Heart right ventricle (tissue), 16 donors: ENCODE data around the gene IL6R. TPM values are rescaled to one million over a fixed set of nuclear protein-coding genes. Genes with fewer than 3 reads are reported as not detected.
"Not testable (repeated sequence)": the region's sequence is repeated elsewhere in the genome, so short reads cannot be mapped to it uniquely, and the experiment has no call there.

Source experiments
- ATAC-seq, 8 donors: fragments of 200-7000 bp; cut with Tn5 transposase; one replicate each; pipeline ENCODE4 v1.9.1; 2020; ENCODE audit warnings: mild to moderate bottlenecking in 8 of 8, moderate library complexity in 8 of 8, moderate number of reproducible peaks in 1 of 8
- DNase-seq, 2 donors: peaks; one replicate each; pipeline ENCODE4 v3.0.0-alpha.2; 2020
- H3K27ac ChIP-seq, 10 donors: fragments of 200-600 bp; sonication (generic) in 2 of 10; one replicate each; pipeline versions ENCODE4 v1.5.0 to v1.8.0; 2020 to 2022; ENCODE audit warnings: mild to moderate bottlenecking in 3 of 10
- H3K27me3 ChIP-seq, 7 donors: fragments of 200-600 bp; one replicate each; pipeline ENCODE4 v1.8.0; 2021 to 2022; ENCODE audit warnings: mild to moderate bottlenecking in 2 of 7
- H3K36me3 ChIP-seq, 9 donors: fragments of 200-600 bp; sonication (generic) in 1 of 9; one replicate each; pipeline versions ENCODE4 v1.5.0 to v1.8.0; 2020 to 2022; ENCODE audit warnings: mild to moderate bottlenecking in 2 of 9
- H3K4me1 ChIP-seq, 9 donors: fragments of 200-600 bp; sonication (generic) in 1 of 9; one replicate each; pipeline versions ENCODE4 v1.5.0 to v1.8.0; 2020 to 2022; ENCODE audit warnings: mild to moderate bottlenecking in 4 of 9
- H3K4me3 ChIP-seq, 10 donors: fragments of 200-600 bp; sonication (generic) in 2 of 10; one replicate each; pipeline versions ENCODE4 v1.5.0 to v1.8.0; 2020 to 2022; ENCODE audit warnings: mild to moderate bottlenecking in 7 of 10, moderate library complexity in 2 of 10
- H3K9me3 ChIP-seq, 11 donors: fragments of 200-600 bp in 10 of 11; sonication (generic) in 2 of 11; one replicate each; pipeline versions ENCODE4 v1.5.0 to v1.8.0; 2013 to 2022; ENCODE audit warnings: mild to moderate bottlenecking in 2 of 11, control low read depth in 1 of 11, moderate library complexity in 1 of 11
- CTCF ChIP-seq, 9 donors: fragments of 200-600 bp; sonication (generic) in 2 of 9; IDR thresholded peaks; one replicate each; pipeline versions ENCODE4 v1.5.0 to v1.8.0; 2021 to 2022; ENCODE audit warnings: antibody characterized with exemption in 9 of 9, mild to moderate bottlenecking in 5 of 9, moderate library complexity in 1 of 9
- WGBS, 2 donors: extraction: QIAGEN DNeasy Blood & Tissue Kit; methylation state at CpG; one replicate each; pipeline ENCODE4 v1.1.7; 2013; ENCODE audit warnings: inconsistent platforms in 1 of 2; 5-methylcytosine and 5-hydroxymethylcytosine counted together
- intact Hi-C, 10 donors: fragments of 100-400 bp; cut with DNase I; formaldehyde crosslinking; loops; one replicate each; pipeline versions ENCODE4 v1.11.1 to v1.14.2; 2022
- long read RNA-seq, 3 donors: library from polyadenylated mRNA; unstranded; transcript quantifications; one replicate each; pipeline ENCODE4 v2.0.0, GENCODE V29; 2020 to 2021
- polyA plus RNA-seq, 2 donors: library from polyadenylated mRNA; stranded (reverse); fragments of 200-250 nt; gene quantifications; one replicate each; pipeline ENCODE4 v1.2.3, GENCODE V29; 2013
- total RNA-seq, 10 donors: library from RNA; stranded (reverse); fragmentation: NEBNext Ultra II Directional in 3 of 10; extraction: Animal tissue kit (Norgen Biotek cat#: 25700) in 3 of 10; gene quantifications; one replicate each; pipeline versions ENCODE4 v1.2.1 to v1.2.4, GENCODE V29; 2021 to 2023
- donor health status: Arrhythmogenic right ventricular cardiomyopathy.
- donor health status: ischemic (EF 13 %, LVEDD 7.1; RV severe dilation, severe dysfunction).
- donor health status: healthy with polysubstance abuse.
- donor health status: DM: no; HTN: yes; CAD: no.
- donor health status: DM: no; HTN: no; CAD: no.
- donor health status: ischemic (EF 25% LVEDD 6.9; RV normal size, moderate dysfunction).
- donor health status: ischemic (EF 25% LVEDD 5.7; RV mildly dilated, moderate dysfunction).
- donor health status: healthy.
- donor health status: DM: yes; HTN: yes; CAD: no.
- donor health status: Ischemic cardiomyopathy.
- donor health status: ischemic (EF 35%, LVEDD 5.7; RV mildly dilated, moderate dysfunction).
- donor health status: nonischemic (EF 11% LVEDD 7.7; RV severe dilation, severe dysfunction).
- donor health status: DM: yes; HTN: yes; CAD: no.
- donor health status: PGD.
- donor health status: ischemic (EF 29% LVEDD 5.4; RV normal size, mild dysfunction).
- donor health status: nonischemic (EF 23%, LVEDD 6.1; RV moderate dilation, normal function).

IL6R gene
- 10 to 100 TPM in 5 of 10 donors, 1 to 10 TPM in 5; 6.1 to 16.2 (median 10.0) TPM for total RNA-seq
- 1 to 10 TPM; 2.9 to 6.2 TPM for polyA plus RNA-seq
- long read RNA-seq, donor 1, full-length matches to known transcripts: 8 of 16 reads
- long read RNA-seq, donor 1, partial matches to known transcripts: 2 of 16 reads
- long read RNA-seq, donor 1, other reads (novel, unspliced or antisense): 6 of 16 reads
- long read RNA-seq, donor 2, full-length matches to known transcripts: 2 of 3 reads
- long read RNA-seq, donor 2, partial matches to known transcripts: 0 of 3 reads
- long read RNA-seq, donor 2, other reads (novel, unspliced or antisense): 1 of 3 reads
- long read RNA-seq, donor 3, full-length matches to known transcripts: 10 of 27 reads
- long read RNA-seq, donor 3, partial matches to known transcripts: 15 of 27 reads
- long read RNA-seq, donor 3, other reads (novel, unspliced or antisense): 2 of 27 reads

- ATAC-seq (peak; percentile 82 to 93 (median 88)), DNase-seq (peak; percentile 91)
- H3K4me3 ChIP-seq: peak within 1 kb of the TSS; percentile 53 to 78 (median 69)
- no peaks in the 10 kb centered on the region for H3K9me3 ChIP-seq
- no peaks in the 10 kb centered on the region for H3K36me3 ChIP-seq
- peak within 1 kb of the TSS; percentile 78 to 96 (median 94) for H3K27ac ChIP-seq
- intact Hi-C loops: loop anchor here in 7 of 10 donors (2.0 to 10.0 kb wide), 9 partner anchors 37 to 142 kb away; partner anchors contain the start of gene ATP8B2 (in 1 of the 7)
- no peaks in the 10 kb centered on the region for H3K27me3 ChIP-seq
- WGBS, 2 donors: 1% methylated on average over 64 to 66 of the region's 66 CpGs
- peaks cover 3 to 92% (median 42%) of the 10 kb centered on the region in 9 donors for H3K4me1 ChIP-seq
- peak; percentile 35 to 76 (median 52) for TF ChIP-seq CTCF (IDR thresholded peaks at IDR 0.05)
These were observed at the start of gene IL6R for GRCh38 chr1:154404984-154405746. Gene IL6R (plus strand): TSS chr1:154405343. CDS start chr1:154405630, 287 bp downstream.

GRCh38 chr1:154358519-154358918 is 46.6 kb upstream of the IL6R start:
- Histone ChIP-seq H3K4me1 (peaks cover 0 to 8% (median under 1%) of the 10 kb centered on the region in 9 donors), H3K4me3 (no peak overlapping the region), H3K9me3 (peaks cover 0 to 4% (median 0%) of the 10 kb centered on the region in 11 donors), H3K36me3 (no peaks in the 10 kb centered on the region), H3K27ac (no peak overlapping the region), H3K27me3 (no peaks in the 10 kb centered on the region)
- DNase-seq (no peak), ATAC-seq (no peak)
- 92 to 93% methylated on average over 8 of the region's 8 CpGs for WGBS, 2 donors
- intact Hi-C loops: loop anchor here in 3 of 10 donors (10.0 kb wide), 2 partner anchors 96 to 186 kb away; no protein-coding TSS in a partner anchor
- no peak for TF ChIP-seq CTCF (IDR thresholded peaks at IDR 0.05)

DNA sequence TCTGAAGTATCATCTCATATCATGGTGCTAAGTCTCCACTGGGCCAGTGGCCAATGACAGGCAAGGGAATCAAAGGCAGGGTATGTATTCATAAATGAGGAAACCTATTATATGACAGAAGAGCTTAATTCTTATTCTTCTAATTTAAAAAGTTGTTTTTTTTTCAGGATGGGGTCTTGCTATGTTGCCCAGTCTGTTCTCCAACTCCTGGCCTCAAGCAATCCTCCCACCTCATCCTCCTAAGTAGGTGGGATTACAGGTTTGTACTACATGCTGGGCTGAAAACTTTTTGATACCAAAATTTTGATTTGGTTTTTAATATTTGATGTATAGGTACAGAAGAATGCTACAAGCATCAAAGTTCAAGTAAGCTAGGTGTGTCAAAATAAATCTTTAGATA is 44.9 kb upstream of the IL6R start:
- Histone ChIP-seq H3K4me1 (no peaks in the 10 kb centered on the region), H3K27ac (no peak overlapping the region), H3K27me3 (no peaks in the 10 kb centered on the region), H3K36me3 (no peaks in the 10 kb centered on the region), H3K9me3 (peaks cover 0 to 4% (median 0%) of the 10 kb centered on the region in 11 donors), H3K4me3 (no peak overlapping the region)
- no peak for TF ChIP-seq CTCF (IDR thresholded peaks at IDR 0.05)
- intact Hi-C loops: no loop called here
- no peak for DNase-seq
- no peak for ATAC-seq

- ATAC-seq, H3K9me3 ChIP-seq, H3K4me3 ChIP-seq, intact Hi-C loops, DNase-seq, H3K36me3 ChIP-seq, H3K4me1 ChIP-seq, H3K27me3 ChIP-seq, H3K27ac ChIP-seq: not testable (repeated sequence)
- 85 to 96% methylated on average over 5 of the region's 5 CpGs for WGBS, 2 donors
These were observed 44.3 kb upstream of the IL6R start for GRCh38 chr1:154360881-154361280.
